GM10266 (cell line): ENCODE data around the gene PTPN22.

Experiments used
- DNase-seq: peaks from one replicate; pipeline ENCODE4 v3.0.0; 2012; ENCODE audit errors: extremely low spot score
- TF ChIP-seq, protein P1 (sequence below): IDR thresholded peaks from 2 replicates; pipeline ENCODE4 v1.5.1; 2012; ENCODE audit warnings: mild to moderate bottlenecking, low read depth; ENCODE audit not compliant: control insufficient read depth, insufficient read depth; ENCODE audit errors: missing control alignments

Gene PTPN22

DNA sequence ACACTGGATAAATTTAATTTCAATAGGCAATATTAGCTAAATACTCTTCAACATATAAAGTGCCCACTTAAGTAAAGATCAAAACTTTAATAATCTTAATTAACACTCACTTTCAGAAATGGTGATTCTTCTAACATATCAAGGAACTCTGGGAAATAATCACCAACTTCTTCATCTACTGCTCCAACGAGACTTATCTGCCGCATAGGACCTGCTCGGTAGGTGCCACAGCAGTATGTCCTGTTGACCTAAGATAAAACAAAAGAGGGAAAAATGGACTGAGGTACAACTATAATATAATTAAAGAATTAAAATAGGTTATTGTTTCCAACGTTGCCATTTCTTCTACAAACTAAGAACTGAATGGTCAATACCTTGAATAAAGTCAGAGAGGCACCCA is 94.0 kb downstream of the PTPN22 start:
- no peak for DNase-seq
- TF ChIP-seq, protein P1, sequence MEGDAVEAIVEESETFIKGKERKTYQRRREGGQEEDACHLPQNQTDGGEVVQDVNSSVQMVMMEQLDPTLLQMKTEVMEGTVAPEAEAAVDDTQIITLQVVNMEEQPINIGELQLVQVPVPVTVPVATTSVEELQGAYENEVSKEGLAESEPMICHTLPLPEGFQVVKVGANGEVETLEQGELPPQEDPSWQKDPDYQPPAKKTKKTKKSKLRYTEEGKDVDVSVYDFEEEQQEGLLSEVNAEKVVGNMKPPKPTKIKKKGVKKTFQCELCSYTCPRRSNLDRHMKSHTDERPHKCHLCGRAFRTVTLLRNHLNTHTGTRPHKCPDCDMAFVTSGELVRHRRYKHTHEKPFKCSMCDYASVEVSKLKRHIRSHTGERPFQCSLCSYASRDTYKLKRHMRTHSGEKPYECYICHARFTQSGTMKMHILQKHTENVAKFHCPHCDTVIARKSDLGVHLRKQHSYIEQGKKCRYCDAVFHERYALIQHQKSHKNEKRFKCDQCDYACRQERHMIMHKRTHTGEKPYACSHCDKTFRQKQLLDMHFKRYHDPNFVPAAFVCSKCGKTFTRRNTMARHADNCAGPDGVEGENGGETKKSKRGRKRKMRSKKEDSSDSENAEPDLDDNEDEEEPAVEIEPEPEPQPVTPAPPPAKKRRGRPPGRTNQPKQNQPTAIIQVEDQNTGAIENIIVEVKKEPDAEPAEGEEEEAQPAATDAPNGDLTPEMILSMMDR: no peak

DNA sequence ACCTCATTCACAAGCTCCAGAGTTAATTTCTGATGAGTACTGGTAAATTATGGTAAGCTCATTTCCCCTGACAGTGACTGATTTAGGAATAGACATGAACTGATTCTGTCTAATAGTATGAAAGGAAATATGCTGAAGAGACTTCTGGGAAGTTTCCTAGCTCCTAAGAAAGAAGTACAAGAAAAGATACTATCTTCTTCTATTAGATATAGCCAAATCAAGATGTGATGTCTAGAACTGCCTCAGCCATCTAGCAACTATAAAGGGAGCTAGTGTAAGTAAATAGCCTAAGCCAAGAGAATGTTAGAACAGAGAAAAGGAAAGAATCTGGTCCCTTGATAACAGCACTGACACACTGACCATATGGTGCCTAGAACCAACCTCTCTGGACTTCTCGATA is 101.5 kb downstream of the PTPN22 start:
- TF ChIP-seq, protein P1: no peak
- DNase-seq: no peak

DNA sequence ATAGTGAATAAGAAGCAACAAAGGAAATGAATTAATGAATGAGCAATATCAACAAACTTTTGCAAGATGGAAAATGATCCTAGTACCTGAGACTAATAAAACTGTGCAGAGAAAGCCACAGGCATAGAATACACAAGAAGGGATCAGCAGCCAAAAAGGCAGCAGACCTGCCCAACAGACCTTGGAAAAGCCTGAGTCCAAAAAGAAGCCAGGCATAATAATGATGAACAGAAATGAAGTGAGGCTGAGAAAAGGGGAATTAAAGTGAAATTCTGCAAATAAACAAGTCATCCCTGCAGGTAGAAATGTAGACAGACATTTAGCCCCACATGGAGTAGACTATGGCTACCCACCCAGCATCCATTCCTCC is 101.9 kb downstream of the PTPN22 start:
- TF ChIP-seq, protein P1: no peak
- DNase-seq: no peak

DNA sequence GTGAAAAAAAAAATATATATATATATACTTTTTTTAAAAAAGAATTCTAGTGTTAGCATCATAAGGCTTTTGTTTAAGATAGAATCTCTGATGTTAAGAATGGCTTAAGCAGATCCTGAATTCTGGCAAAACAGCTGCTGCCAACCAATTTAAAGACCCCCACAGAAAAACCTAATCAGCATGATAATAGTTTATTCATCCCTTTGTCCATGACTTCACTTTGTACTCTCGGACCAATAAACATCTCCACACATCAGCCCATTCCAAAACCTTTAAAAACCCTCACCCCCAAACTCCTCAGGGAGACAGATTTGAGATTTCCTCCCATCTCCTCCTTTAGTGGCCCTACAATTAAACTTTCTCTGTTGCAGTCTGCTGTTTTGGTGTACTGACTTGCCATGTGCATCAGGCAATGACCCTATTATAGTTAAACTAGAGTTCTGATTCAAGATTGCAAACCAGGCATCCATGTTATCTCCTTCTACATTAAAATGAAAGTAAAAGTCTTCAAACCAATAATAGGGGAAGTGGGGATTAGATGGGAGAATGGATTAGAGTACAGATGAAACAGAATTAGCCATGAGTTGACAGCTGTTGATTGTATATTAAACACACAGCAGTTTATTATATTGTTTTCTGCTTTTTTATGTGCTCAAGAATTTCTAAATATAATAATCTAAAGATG is 102.5 kb downstream of the PTPN22 start:
- no peak for DNase-seq
- TF ChIP-seq, protein P1: no peak

DNA sequence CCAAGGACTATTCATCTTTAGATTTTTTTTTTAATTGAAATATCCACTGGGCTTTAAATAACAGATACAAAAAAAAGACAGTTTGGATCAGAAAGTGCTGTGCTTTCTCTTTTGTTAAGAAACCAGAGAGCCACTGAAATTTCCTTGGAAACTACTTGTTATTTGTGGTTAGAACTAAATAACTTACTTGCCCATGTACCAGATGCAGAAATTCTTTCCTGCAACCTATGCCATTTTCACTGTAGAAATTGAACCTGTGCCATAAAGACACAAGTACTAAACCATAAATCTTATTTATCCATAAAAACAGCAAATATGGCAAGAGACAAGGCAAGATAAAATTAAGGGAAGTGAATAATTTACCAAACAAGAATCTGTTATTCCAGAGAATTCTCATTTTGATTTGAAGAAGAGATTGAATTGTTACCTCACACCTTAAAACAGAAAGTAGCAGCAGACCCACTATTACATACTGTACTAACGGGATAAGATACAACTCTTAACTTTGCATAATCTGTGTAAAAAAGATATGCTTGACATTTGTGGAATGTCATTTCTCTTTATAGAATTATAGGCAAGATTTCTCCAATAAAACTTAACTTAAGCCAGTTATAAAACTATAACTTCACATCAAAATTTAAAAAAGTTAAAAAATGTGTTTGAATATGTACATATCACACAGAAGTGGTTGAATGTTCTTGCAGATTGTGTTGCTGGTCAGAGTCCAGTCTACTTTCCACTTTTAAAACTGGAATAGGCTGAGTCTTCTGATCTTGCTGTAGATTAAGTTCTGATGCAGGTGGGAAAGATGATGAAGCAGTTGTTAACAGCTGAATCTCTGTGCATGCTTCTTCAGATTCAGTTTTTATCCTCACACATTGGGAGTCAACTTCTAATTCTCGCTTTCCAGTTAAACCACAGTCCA is 105.9 kb downstream of the PTPN22 start:
- no peak for DNase-seq

More for the DNA sequence above, 105.9 kb downstream of the PTPN22 start:
- TF ChIP-seq, protein P1: no peak
